Mesendoderm (in vitro differentiated cells): ENCODE data around the gene KIF9.

ENCODE experiments used
- DNase-seq: peaks from one replicate; pipeline ENCODE4 v3.0.0; 2013
- H2AK5ac ChIP-seq: 2 replicates; pipeline ENCODE4 v1.6.1; 2013; ENCODE audit warnings: low read length, inconsistent platforms
- H2BK120ac ChIP-seq: 2 replicates; pipeline ENCODE4 v1.6.1; 2013; ENCODE audit warnings: low read depth, mild to moderate bottlenecking, low read length, moderate library complexity, mixed read lengths
- H2BK15ac ChIP-seq: replicated peaks from 2 replicates; pipeline ENCODE4 v1.6.1; 2013; ENCODE audit warnings: low read depth, mild to moderate bottlenecking, moderate library complexity
- H2BK5ac ChIP-seq: 2 replicates; pipeline ENCODE4 v1.6.1; 2013; ENCODE audit warnings: low read length, inconsistent platforms
- H3K18ac ChIP-seq: 2 replicates; pipeline ENCODE4 v1.6.1; 2013; ENCODE audit warnings: mild to moderate bottlenecking, low read length, mixed read lengths
- H3K23ac ChIP-seq: one replicate; pipeline ENCODE4 v1.6.1; 2013; ENCODE audit warnings: low read length
- H3K27ac ChIP-seq: 2 replicates; pipeline ENCODE4 v1.5.1; 2013; ENCODE audit warnings: low read depth, mild to moderate bottlenecking, inconsistent platforms, low read length, moderate library complexity
- H3K27me3 ChIP-seq: 2 replicates; pipeline ENCODE4 v1.6.1; 2013; ENCODE audit warnings: low read length, control low read depth, mild to moderate bottlenecking, inconsistent platforms; ENCODE audit not compliant: insufficient read depth, poor library complexity
- H3K36me3 ChIP-seq: 2 replicates; pipeline ENCODE4 v1.6.1; 2013; ENCODE audit warnings: low read length, inconsistent platforms; ENCODE audit not compliant: control insufficient read depth, insufficient read depth
- H3K4ac ChIP-seq: one replicate; pipeline ENCODE4 v1.6.1; 2013; ENCODE audit warnings: low read depth, mild to moderate bottlenecking, low read length, moderate library complexity
- H3K4me1 ChIP-seq: 2 replicates; pipeline ENCODE4 v1.6.1; 2013; ENCODE audit warnings: low read depth, low read length, inconsistent platforms; ENCODE audit not compliant: control insufficient read depth
- H3K4me2 ChIP-seq: 2 replicates; pipeline ENCODE4 v1.6.1; 2013; ENCODE audit warnings: low read length
- H3K4me3 ChIP-seq: 2 replicates; pipeline ENCODE4 v1.5.1; 2013; ENCODE audit warnings: mild to moderate bottlenecking, low read length
- H3K56ac ChIP-seq: one replicate; pipeline ENCODE4 v1.6.1; 2013; ENCODE audit warnings: low read length
- H3K79me1 ChIP-seq: 2 replicates; pipeline ENCODE4 v1.6.1; 2013; ENCODE audit warnings: low read length, inconsistent platforms
- H3K79me2 ChIP-seq: 2 replicates; pipeline ENCODE4 v1.6.1; 2013; ENCODE audit warnings: mild to moderate bottlenecking, low read length; ENCODE audit not compliant: control insufficient read depth, insufficient read depth
- H3K9ac ChIP-seq: 2 replicates; pipeline ENCODE4 v1.6.1; 2013; ENCODE audit warnings: low read length, inconsistent platforms
- H4K5ac ChIP-seq: one replicate; pipeline ENCODE4 v1.6.1; 2013; ENCODE audit warnings: low read length
- H4K8ac ChIP-seq: one replicate; pipeline ENCODE4 v1.6.1; 2013; ENCODE audit warnings: low read depth, mild to moderate bottlenecking, control low read depth, low read length, moderate library complexity
- WGBS: extraction: QIAGEN DNeasy Blood & Tissue Kit; methylation state at CpG from one replicate; pipeline ENCODE4 v1.1.7; 2013; ENCODE audit warnings: low lambda C conversion rate, missing lambda C conversion rate; ENCODE audit not compliant: insufficient coverage; ENCODE audit errors: extremely low coverage; 5-methylcytosine and 5-hydroxymethylcytosine counted together

KIF9 gene

GRCh38 chr3:47296562-47297302 lies 14.1 kb upstream of the KIF9 start:
- Histone ChIP-seq H3K27me3 (no peaks in the 10 kb centered on the region), H3K36me3 (peaks cover 1% of the 10 kb centered on the region), H4K8ac (no peak overlapping the region), H4K5ac (no peak overlapping the region), H2BK5ac (no peak overlapping the region), H2AK5ac (no peak overlapping the region), H3K56ac (no peak overlapping the region), H2BK15ac (no peak overlapping the region), H3K79me2 (peaks cover 18% of the 10 kb centered on the region), H2BK120ac (no peak overlapping the region), H3K4me1 (peaks cover 2% of the 10 kb centered on the region), H3K9ac (no peak overlapping the region), H3K4ac (no peak overlapping the region), H3K23ac (no peak overlapping the region), H3K27ac (no peak overlapping the region), H3K18ac (no peak overlapping the region), H3K4me2 (no peak overlapping the region), H3K4me3 (no peak overlapping the region), H3K79me1 (peaks cover 28% of the 10 kb centered on the region)
- WGBS, result no CpG with 5 or more reads among the region's 2 CpGs
- no peak for DNase-seq

DNA sequence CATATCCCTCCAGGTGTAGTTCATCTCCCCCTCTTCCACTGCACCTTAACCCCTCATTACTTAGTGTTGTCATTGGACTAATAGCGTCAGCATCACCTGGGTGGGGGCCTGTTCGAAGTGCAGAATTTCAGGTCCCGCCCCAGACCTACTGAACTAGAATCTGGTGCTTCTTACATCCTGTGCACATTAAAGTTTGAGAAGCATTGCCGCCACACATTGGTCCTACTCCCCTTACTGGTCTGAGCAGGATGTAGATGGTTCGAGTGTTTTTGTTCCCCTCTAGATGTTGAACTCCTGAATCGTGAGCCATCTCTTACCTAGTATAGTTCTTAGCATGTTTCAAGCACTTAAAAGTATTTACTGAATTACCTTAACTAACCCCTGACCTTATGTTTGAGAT lies 13.4 kb upstream of the KIF9 start:
- Histone ChIP-seq H3K4me3 (no peak overlapping the region), H2BK120ac (no peak overlapping the region), H2BK15ac (no peak overlapping the region), H2BK5ac (no peak overlapping the region), H3K4ac (no peak overlapping the region), H3K56ac (no peak overlapping the region), H3K18ac (no peak overlapping the region), H3K79me2 (peaks cover 20% of the 10 kb centered on the region), H2AK5ac (no peak overlapping the region), H3K27ac (no peak overlapping the region), H3K23ac (no peak overlapping the region), H3K36me3 (peaks cover 3% of the 10 kb centered on the region), H3K27me3 (no peaks in the 10 kb centered on the region), H3K4me2 (no peak overlapping the region), H3K4me1 (peaks cover 2% of the 10 kb centered on the region), H4K5ac (no peak overlapping the region), H3K9ac (no peak overlapping the region), H3K79me1 (peaks cover 28% of the 10 kb centered on the region), H4K8ac (no peak overlapping the region)
- DNase-seq, result no peak
- no CpG with 5 or more reads among the region's 6 CpGs for WGBS

GRCh38 chr3:47295322-47295721 lies 12.7 kb upstream of the KIF9 start:
- no peak overlapping the region for H3K27ac ChIP-seq
- H2BK120ac ChIP-seq, result no peak overlapping the region
- no peak overlapping the region for H3K23ac ChIP-seq
- no peak overlapping the region for H3K18ac ChIP-seq
- no peak overlapping the region for H2AK5ac ChIP-seq
- no CpG with 5 or more reads among the region's 2 CpGs for WGBS
- no peak overlapping the region for H3K56ac ChIP-seq
- peaks cover 3% of the 10 kb centered on the region for H3K36me3 ChIP-seq
- H3K4me2 ChIP-seq, result no peak overlapping the region
- peaks cover 22% of the 10 kb centered on the region for H3K79me2 ChIP-seq
- peaks cover 28% of the 10 kb centered on the region for H3K79me1 ChIP-seq
- no peak overlapping the region for H2BK5ac ChIP-seq
- no peaks in the 10 kb centered on the region for H3K27me3 ChIP-seq
- no peak overlapping the region for H3K4me3 ChIP-seq
- no peak for DNase-seq
- no peak overlapping the region for H3K9ac ChIP-seq
- H4K5ac ChIP-seq, result no peak overlapping the region
- H3K4ac ChIP-seq, result no peak overlapping the region
- no peak overlapping the region for H4K8ac ChIP-seq
- no peak overlapping the region for H2BK15ac ChIP-seq
- peaks cover 2% of the 10 kb centered on the region for H3K4me1 ChIP-seq

DNA sequence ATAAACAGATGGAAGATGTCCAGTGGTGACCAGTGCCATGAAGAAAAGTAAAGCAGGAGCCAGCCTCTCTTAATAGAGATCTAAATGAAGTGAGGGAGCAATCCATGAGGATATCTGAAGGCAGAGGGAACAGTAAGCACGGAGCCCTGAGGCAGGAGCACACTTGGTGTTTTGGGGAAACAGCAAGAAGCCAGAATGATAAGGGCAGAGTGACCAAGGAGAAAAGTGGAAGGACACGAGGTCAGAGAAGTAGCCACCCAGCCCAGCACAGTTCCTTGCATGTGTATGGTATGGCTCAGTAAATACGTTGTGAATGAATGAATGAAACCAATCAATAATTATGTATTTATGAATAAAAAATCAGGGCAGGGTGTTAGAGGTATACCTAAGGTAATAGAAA lies 11.8 kb upstream of the KIF9 start:
- WGBS, result no CpG with 5 or more reads among the region's 3 CpGs
- Histone ChIP-seq H3K4me2 (no peak overlapping the region), H3K79me2 (peaks cover 25% of the 10 kb centered on the region), H3K4me1 (peaks cover 2% of the 10 kb centered on the region), H4K8ac (no peak overlapping the region), H3K4ac (no peak overlapping the region), H3K9ac (no peak overlapping the region), H3K27ac (no peak overlapping the region), H3K27me3 (no peaks in the 10 kb centered on the region), H2BK15ac (no peak overlapping the region), H2BK5ac (no peak overlapping the region), H3K79me1 (peaks cover 30% of the 10 kb centered on the region), H3K56ac (no peak overlapping the region), H2BK120ac (no peak overlapping the region), H3K23ac (no peak overlapping the region), H3K18ac (no peak overlapping the region), H3K36me3 (peaks cover 4% of the 10 kb centered on the region), H3K4me3 (no peak overlapping the region), H2AK5ac (no peak overlapping the region), H4K5ac (no peak overlapping the region)
- DNase-seq, result no peak

- peaks cover 4% of the 10 kb centered on the region for H3K36me3 ChIP-seq
These were observed 11.2 kb upstream of the KIF9 start for GRCh38 chr3:47293822-47294221.

More at GRCh38 chr3:47293822-47294221, 11.2 kb upstream of the KIF9 start:
- Histone ChIP-seq H2BK120ac (no peak overlapping the region), H2BK5ac (no peak overlapping the region), H3K9ac (no peak overlapping the region), H3K4me2 (no peak overlapping the region), H4K5ac (no peak overlapping the region), H3K18ac (no peak overlapping the region), H3K79me2 (peaks cover 26% of the 10 kb centered on the region), H3K4me1 (peaks cover 2% of the 10 kb centered on the region), H3K4me3 (no peak overlapping the region), H3K27me3 (no peaks in the 10 kb centered on the region), H3K79me1 (peaks cover 34% of the 10 kb centered on the region), H2BK15ac (no peak overlapping the region), H3K56ac (no peak overlapping the region), H4K8ac (no peak overlapping the region), H3K4ac (no peak overlapping the region), H3K27ac (no peak overlapping the region), H3K23ac (no peak overlapping the region), H2AK5ac (no peak overlapping the region)
- no CpG with 5 or more reads among the region's 2 CpGs for WGBS
- DNase-seq, result no peak
